ENCODE measurements around the gene ENOX1. TPM values are rescaled to one million over a fixed set of nuclear protein-coding genes. Genes with fewer than 3 reads are reported as not detected.

ENOX1 gene
- total and polyA plus RNA-seq, 8 donors: 0.23 to 2.0 (median 0.94) TPM

DNA sequence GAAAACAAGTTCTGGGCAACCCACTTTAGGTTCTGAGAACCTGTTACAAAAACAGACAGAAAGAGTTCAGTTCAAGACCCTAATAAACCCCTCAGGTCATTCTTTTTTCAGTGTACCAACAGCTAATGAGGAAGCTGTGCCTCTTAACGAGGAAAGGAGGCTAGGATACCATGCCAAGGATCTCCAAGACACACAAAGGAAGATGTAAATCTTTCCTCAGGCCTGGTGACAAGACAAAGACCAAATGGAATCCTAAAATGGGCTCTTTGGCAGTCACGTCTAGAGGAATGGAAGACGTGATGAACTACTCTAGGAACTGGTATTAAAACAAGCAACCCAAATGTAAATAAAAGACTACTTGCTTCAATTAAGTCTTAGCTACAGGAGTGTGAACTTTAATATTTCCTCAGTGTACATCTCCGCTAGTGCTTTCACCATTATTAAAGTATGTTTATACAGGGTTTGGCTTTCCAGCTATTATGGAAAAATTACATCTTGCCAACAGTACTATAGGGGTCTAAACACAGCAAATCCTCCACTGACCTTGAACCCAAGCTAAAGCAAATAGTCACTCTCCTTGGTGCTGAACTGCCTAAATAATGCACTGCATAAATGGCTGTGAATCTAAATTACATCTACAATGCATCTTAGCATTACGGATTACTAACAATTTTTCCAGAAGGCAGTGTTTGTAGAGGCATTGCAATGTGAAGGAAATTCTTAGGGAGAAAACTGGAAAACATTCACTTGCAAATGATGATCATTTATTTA, 42.3 kb downstream of the ENOX1 start:
- 78 to 85% methylated on average over 5 of the region's 5 CpGs for WGBS, 2 donors
- Histone ChIP-seq H3K4me3 (no peak overlapping the region), H3K36me3 (no peaks in the 10 kb centered on the region), H3K27me3 (no peaks in the 10 kb centered on the region), H3K27ac (no peak overlapping the region), H3K4me1 (no peaks in the 10 kb centered on the region), H3K9me3 (no peaks in the 10 kb centered on the region)
- ATAC-seq (no peak), DNase-seq (no peak), FAIRE-seq (no peak)
- intact Hi-C loops (cut with DNase I): no loop called here
- no peak for TF ChIP-seq CTCF (IDR thresholded peaks at IDR 0.05)

GRCh38 chr13:43742911-43743310, 43.9 kb downstream of the ENOX1 start:
- intact Hi-C loops (cut with DNase I): no loop called here
- Histone ChIP-seq H3K4me1 (no peaks in the 10 kb centered on the region), H3K4me3 (no peak overlapping the region), H3K27ac (no peak overlapping the region), H3K27me3 (no peaks in the 10 kb centered on the region), H3K9me3 (no peaks in the 10 kb centered on the region), H3K36me3 (no peaks in the 10 kb centered on the region)
- DNase-seq: no peak
- no peak for FAIRE-seq
- TF ChIP-seq CTCF (IDR thresholded peaks at IDR 0.05): no peak
- no peak for ATAC-seq

DNA sequence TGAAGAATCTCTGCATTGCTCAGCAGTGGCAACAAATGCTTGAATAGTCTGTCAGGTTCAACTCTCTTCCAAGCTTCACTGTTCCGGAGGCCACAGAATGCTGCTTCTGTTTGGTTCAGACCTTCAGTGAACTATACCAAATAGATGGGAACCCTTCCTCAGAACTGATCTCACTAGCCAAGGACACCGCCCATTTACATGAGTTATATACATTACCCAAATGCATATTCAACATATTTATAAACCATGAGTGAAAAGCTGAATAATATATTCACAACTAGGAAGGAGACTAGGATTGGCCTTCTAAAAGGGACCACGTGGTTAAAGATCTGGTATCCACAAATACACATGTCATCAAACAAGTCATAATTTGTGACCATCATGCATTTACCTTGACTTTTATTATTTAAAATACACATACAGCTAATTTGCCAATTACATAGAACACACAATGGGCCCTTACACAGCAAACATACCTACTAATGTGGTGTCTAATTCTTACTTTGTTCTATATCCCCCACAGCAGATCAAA, 49.3 kb downstream of the ENOX1 start:
- FAIRE-seq: no peak
- H3K4me3 ChIP-seq: no peak overlapping the region
- WGBS, 2 donors: 92% methylated on average over 3 of the region's 3 CpGs
- intact Hi-C loops (cut with DNase I): no loop called here
- no peak for ATAC-seq
- no peaks in the 10 kb centered on the region for H3K36me3 ChIP-seq
- no peak for TF ChIP-seq CTCF (IDR thresholded peaks at IDR 0.05)
- no peak for DNase-seq
- H3K27ac ChIP-seq: no peak overlapping the region
- H3K4me1 ChIP-seq: no peaks in the 10 kb centered on the region
- no peaks in the 10 kb centered on the region for H3K27me3 ChIP-seq
- H3K9me3 ChIP-seq: no peaks in the 10 kb centered on the region

GRCh38 chr13:43732726-43733125, 54.0 kb downstream of the ENOX1 start:
- Histone ChIP-seq H3K4me3 (no peak overlapping the region), H3K27ac (no peak overlapping the region), H3K9me3 (no peaks in the 10 kb centered on the region), H3K36me3 (no peaks in the 10 kb centered on the region), H3K4me1 (no peaks in the 10 kb centered on the region), H3K27me3 (no peaks in the 10 kb centered on the region)
- intact Hi-C loops (cut with DNase I): no loop called here
- TF ChIP-seq CTCF (IDR thresholded peaks at IDR 0.05): no peak
- ATAC-seq: no peak
- no peak for FAIRE-seq
- no peak for DNase-seq
- WGBS, 2 donors: 79 to 90% methylated on average over 3 of the region's 3 CpGs

GRCh38 chr13:43731296-43731695, 55.5 kb downstream of the ENOX1 start:
- H3K4me3 ChIP-seq: no peak overlapping the region
- no peaks in the 10 kb centered on the region for H3K36me3 ChIP-seq
- no peak for DNase-seq
- no peaks in the 10 kb centered on the region for H3K27me3 ChIP-seq
- no peak for ATAC-seq
- no peak for FAIRE-seq
- H3K9me3 ChIP-seq: no peaks in the 10 kb centered on the region
- intact Hi-C loops (cut with DNase I): no loop called here
- TF ChIP-seq CTCF (IDR thresholded peaks at IDR 0.05): no peak
- no peaks in the 10 kb centered on the region for H3K4me1 ChIP-seq
- no peak overlapping the region for H3K27ac ChIP-seq
